ENCODE measurements around the gene LAMA2. TPM values are rescaled to one million over a fixed set of nuclear protein-coding genes. Genes with fewer than 3 reads are reported as not detected.

LAMA2 gene
- total RNA-seq, 2 experiments from 2014 or later: 2.0 to 3.0 TPM

DNA sequence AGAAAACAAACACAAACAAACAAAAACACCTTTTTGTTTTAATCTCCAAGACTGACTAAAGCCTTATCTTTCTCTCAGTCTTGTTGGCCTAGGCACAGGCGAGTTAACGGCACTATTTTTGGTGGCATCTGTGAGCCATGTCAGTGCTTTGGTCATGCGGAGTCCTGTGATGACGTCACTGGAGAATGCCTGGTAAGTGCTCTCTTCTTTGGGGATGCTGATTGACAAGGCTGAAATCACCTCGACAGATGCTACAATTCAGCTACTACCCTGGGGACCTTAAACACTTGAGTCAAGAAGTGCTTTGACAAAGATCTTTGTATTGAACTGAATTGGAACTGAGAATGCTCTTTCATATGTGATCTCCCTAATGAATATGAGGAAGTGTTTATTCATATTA is 384.1 kb downstream of the LAMA2 start:
- no peaks in the 10 kb centered on the region for H3K9me3 Mint-ChIP-seq
- H3K36me3 Mint-ChIP-seq: no peaks in the 10 kb centered on the region
- H3K4me3 Mint-ChIP-seq: no peak overlapping the region
- H3K4me1 Mint-ChIP-seq: no peaks in the 10 kb centered on the region
- no peak overlapping the region for H3K27ac Mint-ChIP-seq
- peaks cover 20% of the 10 kb centered on the region for H3K27me3 Mint-ChIP-seq
- no peak for DNase-seq

DNA sequence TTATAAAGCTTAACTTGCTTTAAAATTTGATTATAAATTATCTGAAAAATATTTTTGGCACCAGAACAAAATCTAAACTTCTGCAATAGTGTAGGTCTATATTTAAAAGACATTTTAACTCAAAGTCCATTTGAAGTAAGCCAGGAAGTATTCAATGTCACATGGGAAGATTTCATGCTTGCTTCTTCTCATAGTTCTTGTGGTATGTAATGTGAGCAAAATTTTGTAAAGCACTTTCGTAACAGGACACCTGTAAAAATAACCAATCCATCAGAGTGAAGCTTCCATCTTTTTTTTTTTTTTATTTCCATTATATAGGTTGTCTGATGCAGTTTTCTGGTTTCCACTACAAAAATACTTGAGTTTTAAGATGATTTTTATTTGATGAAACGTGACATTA is 386.1 kb downstream of the LAMA2 start:
- peaks cover 20% of the 10 kb centered on the region for H3K27me3 Mint-ChIP-seq
- no peaks in the 10 kb centered on the region for H3K4me1 Mint-ChIP-seq
- no peak for DNase-seq
- no peak overlapping the region for H3K27ac Mint-ChIP-seq
- no peak overlapping the region for H3K4me3 Mint-ChIP-seq
- no peaks in the 10 kb centered on the region for H3K9me3 Mint-ChIP-seq
- H3K36me3 Mint-ChIP-seq: no peaks in the 10 kb centered on the region

DNA sequence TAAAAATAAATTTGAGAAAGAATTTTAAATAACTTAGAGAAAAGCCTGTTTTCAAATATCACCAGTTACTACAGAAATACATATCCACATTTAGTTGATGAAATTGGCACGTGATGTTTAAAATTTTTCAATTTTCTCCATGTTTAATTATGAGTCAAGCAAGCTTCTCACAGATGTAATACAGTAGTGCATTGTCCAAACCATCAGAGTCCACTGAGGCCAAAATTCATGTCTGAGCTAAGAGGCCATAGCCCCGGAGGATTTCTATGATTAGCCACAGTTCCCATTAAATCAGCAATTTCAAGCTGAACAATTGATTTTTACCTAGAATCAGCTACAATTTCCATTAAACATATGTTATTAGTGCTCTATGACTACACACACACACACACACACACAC is 387.0 kb downstream of the LAMA2 start:
- DNase-seq: no peak
- Mint-ChIP-seq H3K27me3 (peaks cover 20% of the 10 kb centered on the region), H3K27ac (no peak overlapping the region), H3K9me3 (no peaks in the 10 kb centered on the region), H3K4me3 (no peak overlapping the region), H3K36me3 (no peaks in the 10 kb centered on the region), H3K4me1 (no peaks in the 10 kb centered on the region)

DNA sequence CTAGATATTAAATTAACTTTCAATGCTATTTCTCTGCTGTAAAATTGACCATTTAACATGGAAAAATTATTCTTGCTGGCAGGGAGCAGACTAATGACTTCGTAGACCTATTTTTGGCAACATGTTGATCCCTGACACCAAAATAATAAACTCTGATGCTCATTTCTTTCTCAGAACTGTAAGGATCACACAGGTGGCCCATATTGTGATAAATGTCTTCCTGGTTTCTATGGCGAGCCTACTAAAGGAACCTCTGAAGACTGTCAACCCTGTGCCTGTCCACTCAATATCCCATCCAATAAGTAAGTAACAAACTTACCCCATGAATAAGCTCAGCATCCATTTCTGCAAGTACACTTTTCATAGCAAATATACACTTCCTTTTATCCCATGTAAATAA is 387.5 kb downstream of the LAMA2 start:
- no peaks in the 10 kb centered on the region for H3K36me3 Mint-ChIP-seq
- no peak overlapping the region for H3K27ac Mint-ChIP-seq
- H3K9me3 Mint-ChIP-seq: no peaks in the 10 kb centered on the region
- DNase-seq: no peak
- no peak overlapping the region for H3K4me3 Mint-ChIP-seq
- peaks cover 20% of the 10 kb centered on the region for H3K27me3 Mint-ChIP-seq
- H3K4me1 Mint-ChIP-seq: no peaks in the 10 kb centered on the region

DNA sequence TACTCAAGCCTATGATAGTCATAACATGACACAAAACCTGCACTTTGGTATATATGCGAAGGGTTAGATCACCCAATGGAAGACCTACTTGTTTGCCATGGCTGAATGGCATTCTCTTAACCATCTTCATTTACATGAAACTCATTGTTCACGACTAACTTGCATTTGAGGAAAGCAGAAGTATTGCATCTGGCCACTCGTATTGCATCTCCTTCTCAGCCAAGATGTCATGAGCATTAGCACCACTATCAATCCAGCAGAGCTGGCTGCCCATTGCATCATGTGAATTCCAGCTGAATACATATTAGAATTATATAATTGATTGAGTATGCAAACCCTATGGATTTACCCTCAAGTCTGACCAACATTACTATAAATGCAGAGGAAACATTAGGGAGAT is 390.2 kb downstream of the LAMA2 start:
- no peaks in the 10 kb centered on the region for H3K36me3 Mint-ChIP-seq
- DNase-seq: no peak
- no peak overlapping the region for H3K4me3 Mint-ChIP-seq
- no peaks in the 10 kb centered on the region for H3K9me3 Mint-ChIP-seq
- H3K27me3 Mint-ChIP-seq: peaks cover 16% of the 10 kb centered on the region
- H3K27ac Mint-ChIP-seq: no peak overlapping the region
- no peaks in the 10 kb centered on the region for H3K4me1 Mint-ChIP-seq

DNA sequence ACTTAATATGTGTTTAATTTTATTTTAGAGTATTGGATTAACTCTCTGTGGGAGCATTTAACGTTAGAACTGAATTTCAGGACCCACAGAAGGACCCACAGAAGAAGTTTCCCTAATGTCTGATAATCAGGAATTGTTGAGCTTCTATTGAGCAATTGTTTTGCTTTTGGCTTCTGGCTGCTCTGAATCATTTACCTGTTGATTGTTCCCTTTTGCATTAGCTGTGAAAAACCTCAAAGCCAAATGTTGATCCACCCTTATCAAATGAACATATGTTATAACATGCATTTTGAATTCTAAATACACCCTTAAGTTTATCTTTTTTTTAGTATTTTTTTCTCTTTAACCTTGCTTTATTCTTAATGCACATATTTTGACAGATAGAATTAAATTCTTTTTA is 393.5 kb downstream of the LAMA2 start:
- Mint-ChIP-seq H3K4me1 (peaks cover 8% of the 10 kb centered on the region), H3K27me3 (peaks cover 11% of the 10 kb centered on the region), H3K27ac (no peak overlapping the region), H3K36me3 (no peaks in the 10 kb centered on the region), H3K9me3 (no peaks in the 10 kb centered on the region), H3K4me3 (no peak overlapping the region)
- no peak for DNase-seq

DNA sequence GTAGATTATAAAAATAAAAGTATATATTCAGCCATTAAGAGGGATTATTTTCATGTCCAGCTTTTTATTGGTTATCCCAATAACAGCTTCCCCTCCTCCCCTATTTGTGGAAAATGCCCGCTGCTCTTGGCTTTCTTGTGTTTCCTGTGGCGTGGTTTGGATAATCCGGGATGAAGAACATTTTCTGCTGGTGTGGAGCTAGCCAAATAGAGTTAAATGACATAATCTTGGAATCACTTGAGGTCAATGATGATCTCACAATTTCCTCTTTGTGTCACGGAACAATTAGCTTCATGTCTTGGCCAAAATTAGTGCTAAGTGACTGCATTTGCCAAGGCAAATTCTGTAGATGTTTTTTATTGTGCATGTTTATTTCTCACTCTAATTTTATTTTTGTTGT is 394.0 kb downstream of the LAMA2 start:
- peaks cover 8% of the 10 kb centered on the region for H3K27me3 Mint-ChIP-seq
- H3K4me1 Mint-ChIP-seq: peaks cover 8% of the 10 kb centered on the region
- H3K27ac Mint-ChIP-seq: no peak overlapping the region

DNA sequence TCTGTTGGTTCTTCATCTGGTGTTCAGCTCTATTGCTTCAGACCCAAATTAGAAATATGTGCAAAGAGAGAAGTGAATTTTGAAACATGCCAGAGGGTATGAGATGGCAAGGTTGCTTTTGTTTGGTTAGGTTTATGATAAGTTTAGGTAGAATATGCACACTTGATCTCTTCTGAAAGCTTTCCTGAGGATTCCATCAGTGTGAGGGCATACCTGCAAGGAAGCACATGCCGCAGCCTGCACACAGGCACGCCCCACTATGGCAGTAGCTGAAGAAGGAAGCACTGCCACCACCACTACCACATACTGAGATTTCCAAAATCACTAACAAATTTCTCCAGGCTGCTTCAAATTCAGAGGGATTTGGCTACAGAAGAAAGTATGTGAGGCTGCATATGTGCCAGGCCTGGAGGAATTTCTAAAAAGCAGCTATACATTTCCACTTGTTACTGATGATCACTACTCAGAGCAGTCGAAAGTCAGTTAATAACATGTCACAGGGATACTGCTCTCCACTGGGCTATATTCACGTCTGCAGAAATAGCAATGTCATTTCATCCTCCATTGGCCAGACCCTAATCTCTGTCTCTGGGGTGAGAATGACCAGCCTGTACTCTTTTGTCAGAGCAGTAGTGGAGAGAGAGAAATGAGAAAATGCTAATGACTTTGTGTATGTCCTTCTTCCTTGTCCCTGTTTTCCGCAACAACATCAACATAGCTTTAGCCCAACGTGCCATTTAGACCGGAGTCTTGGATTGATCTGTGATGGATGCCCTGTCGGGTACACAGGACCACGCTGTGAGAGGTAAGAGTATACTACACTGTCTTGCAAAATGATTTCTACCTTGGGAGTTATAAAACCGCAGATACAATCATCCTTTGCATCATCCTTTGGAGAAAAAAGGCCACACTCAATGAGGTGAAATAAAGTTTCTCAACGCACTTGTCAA is 396.7 kb downstream of the LAMA2 start:
- no peak for DNase-seq
- Mint-ChIP-seq H3K4me3 (no peak overlapping the region), H3K27me3 (peaks cover 8% of the 10 kb centered on the region), H3K36me3 (no peaks in the 10 kb centered on the region), H3K27ac (no peak overlapping the region), H3K4me1 (peaks cover 8% of the 10 kb centered on the region), H3K9me3 (no peaks in the 10 kb centered on the region)

More for the DNA sequence above, 394.0 kb downstream of the LAMA2 start:
- H3K9me3 Mint-ChIP-seq: no peaks in the 10 kb centered on the region
- DNase-seq: no peak
- H3K4me3 Mint-ChIP-seq: no peak overlapping the region
- no peaks in the 10 kb centered on the region for H3K36me3 Mint-ChIP-seq

DNA sequence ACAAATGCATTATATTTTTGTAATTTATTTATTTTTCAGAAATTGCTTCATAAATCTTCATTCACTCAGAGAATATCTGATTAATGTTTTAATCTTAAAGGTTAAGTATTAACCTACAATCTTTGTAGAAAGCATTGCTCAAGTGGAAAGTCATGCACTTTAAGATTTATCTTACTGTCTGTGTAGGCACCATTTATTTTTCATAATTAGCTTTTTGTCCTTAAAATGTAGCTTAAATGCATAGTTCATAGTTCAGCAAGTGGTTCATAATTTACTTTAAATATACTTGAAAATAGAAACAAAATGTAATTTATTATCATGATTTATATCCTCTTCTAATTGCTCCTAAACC is 397.3 kb downstream of the LAMA2 start:
- H3K4me1 Mint-ChIP-seq: peaks cover 8% of the 10 kb centered on the region
- DNase-seq: no peak
- no peak overlapping the region for H3K27ac Mint-ChIP-seq
- no peaks in the 10 kb centered on the region for H3K36me3 Mint-ChIP-seq
- H3K27me3 Mint-ChIP-seq: peaks cover 6% of the 10 kb centered on the region
- H3K9me3 Mint-ChIP-seq: no peaks in the 10 kb centered on the region
- H3K4me3 Mint-ChIP-seq: no peak overlapping the region

DNA sequence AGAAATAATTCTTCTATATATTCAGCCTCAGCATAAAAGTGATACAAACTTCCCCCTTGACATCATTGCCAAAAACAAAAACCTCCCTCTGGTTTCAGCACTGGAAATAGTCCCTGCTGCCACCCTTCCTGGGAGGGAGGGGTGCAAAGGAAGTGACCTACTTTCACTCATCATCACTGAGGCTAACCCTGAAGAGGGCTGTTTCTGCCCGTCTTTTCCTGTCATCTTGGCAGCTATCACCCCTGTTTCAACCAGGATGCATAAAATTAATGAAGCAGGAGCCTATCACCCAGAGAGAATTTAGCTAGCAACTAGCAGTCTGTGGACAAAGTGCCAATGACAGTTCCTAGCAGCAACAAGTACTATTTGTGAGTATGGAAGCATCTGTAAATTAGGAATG is 397.8 kb downstream of the LAMA2 start:
- Mint-ChIP-seq H3K4me1 (peaks cover 8% of the 10 kb centered on the region), H3K9me3 (no peaks in the 10 kb centered on the region), H3K27ac (peak overlapping the region; percentile 43), H3K27me3 (peaks cover 5% of the 10 kb centered on the region), H3K36me3 (no peaks in the 10 kb centered on the region), H3K4me3 (no peak overlapping the region)
- peak; percentile 27 for DNase-seq

DNA sequence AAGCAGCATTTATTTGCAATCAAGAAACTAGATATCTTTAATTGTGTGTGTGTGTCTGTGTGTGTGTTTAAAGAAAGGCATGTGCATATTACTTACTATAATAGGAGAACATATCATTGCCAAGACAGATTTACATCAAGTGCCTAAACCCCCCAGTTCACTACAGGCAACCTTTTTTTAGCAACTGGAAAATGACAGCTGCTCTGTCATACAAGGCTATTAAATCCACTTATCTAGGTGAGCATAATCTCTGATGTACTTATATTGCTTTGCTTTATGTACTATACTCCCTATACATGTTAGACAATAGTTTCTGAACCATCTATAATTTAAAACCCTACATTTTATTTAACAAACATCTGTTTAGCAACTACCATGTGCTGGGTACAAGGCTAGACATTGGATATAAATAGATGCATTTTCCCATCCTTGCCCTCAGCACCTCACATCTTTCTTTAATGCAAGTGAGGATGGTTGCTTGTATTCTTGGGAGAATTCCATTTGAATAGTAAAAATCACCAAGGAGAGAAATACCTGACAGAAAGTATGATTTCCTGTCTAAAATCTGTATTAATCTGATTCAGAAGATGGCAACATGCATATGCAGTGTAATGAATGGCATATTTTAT is 398.3 kb downstream of the LAMA2 start:
- Mint-ChIP-seq H3K4me1 (peaks cover 8% of the 10 kb centered on the region), H3K9me3 (no peaks in the 10 kb centered on the region), H3K36me3 (no peaks in the 10 kb centered on the region), H3K4me3 (no peak overlapping the region), H3K27ac (no peak overlapping the region), H3K27me3 (peaks cover 5% of the 10 kb centered on the region)
- no peak for DNase-seq

DNA sequence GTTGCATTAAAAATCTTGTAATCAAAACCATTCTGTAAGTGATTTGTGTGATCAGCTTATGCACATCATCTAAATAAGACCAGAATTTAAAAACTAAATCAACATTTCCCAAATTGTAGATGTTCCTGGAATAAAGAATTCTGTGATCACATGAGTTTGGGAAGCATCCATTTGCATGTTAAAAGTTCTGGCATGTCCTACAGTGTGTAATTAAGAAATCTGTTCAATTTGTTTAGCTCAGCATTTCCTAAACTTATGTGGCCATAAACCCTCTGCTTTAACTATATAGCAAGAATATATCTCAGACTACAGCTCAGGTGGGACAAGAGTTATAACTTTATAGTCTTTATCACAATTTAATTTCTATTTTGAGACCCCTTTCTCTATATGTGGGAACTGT is 399.1 kb downstream of the LAMA2 start:
- Mint-ChIP-seq H3K4me1 (peaks cover 8% of the 10 kb centered on the region), H3K36me3 (no peaks in the 10 kb centered on the region), H3K4me3 (no peak overlapping the region), H3K9me3 (no peaks in the 10 kb centered on the region), H3K27me3 (peaks cover 4% of the 10 kb centered on the region), H3K27ac (no peak overlapping the region)
- no peak for DNase-seq

DNA sequence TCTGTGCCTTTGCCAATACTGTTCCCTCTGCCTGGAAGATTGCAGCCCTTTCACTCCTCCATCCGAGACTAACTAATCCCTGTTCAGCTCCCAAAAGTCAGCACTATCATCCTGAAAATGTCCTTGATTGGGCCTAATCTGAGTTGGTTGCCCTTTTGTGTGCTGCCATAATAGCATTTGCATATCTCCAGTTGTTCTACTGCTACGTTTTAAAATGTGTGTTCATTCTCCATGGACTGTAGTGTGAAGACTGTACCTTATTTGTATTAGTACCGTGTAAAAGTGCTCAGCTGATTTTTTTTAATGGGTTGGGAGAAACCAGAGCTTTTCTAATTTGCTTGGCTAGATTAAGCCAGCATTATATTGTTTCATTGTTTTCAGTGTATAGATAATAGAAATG is 401.3 kb downstream of the LAMA2 start:
- no peak overlapping the region for H3K27ac Mint-ChIP-seq

DNA sequence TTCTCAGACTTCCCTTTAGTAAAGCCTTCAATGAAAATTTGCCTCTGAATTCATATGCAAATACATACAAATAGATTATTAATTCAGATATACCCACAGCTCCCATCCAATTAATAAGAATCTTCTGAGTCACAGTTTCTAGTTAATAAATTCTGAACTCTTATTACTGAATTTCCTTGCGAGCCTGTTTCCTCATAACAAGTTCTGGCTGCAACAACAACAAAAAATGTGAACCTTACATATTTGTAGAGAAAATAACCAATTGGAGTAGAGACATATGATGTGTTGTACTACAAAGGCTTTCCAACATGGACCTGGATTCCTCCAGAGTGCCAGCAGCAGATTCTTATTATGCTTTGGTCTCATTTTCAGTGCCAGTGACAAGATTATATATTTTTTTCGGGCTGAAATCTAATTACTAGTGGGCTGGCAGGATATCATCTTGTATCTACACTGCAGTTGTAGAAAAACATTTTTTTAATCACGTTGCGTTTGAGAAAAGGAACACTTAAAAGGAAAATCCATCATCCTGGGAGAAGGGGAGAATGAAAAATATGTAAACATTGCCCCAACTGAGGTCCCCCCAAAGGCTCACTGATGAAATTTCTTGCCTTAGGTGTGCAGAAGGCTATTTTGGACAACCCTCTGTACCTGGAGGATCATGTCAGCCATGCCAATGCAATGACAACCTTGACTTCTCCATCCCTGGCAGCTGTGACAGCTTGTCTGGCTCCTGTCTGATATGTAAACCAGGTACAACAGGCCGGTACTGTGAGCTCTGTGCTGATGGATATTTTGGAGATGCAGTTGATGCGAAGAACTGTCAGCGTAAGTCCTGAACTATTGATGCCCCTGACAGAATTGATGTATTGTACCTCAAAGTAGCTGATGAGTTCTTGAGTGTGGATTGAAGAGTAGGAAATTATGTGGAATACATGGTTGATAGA is 404.6 kb downstream of the LAMA2 start:
- no peaks in the 10 kb centered on the region for H3K9me3 Mint-ChIP-seq
- no peaks in the 10 kb centered on the region for H3K4me1 Mint-ChIP-seq
- no peaks in the 10 kb centered on the region for H3K36me3 Mint-ChIP-seq
- H3K4me3 Mint-ChIP-seq: no peak overlapping the region
- H3K27ac Mint-ChIP-seq: no peak overlapping the region
- no peak for DNase-seq
- H3K27me3 Mint-ChIP-seq: peaks cover 15% of the 10 kb centered on the region

More for the DNA sequence above, 401.3 kb downstream of the LAMA2 start:
- Mint-ChIP-seq H3K27me3 (peaks cover 15% of the 10 kb centered on the region), H3K4me3 (no peak overlapping the region), H3K9me3 (no peaks in the 10 kb centered on the region), H3K36me3 (no peaks in the 10 kb centered on the region), H3K4me1 (peaks cover 8% of the 10 kb centered on the region)
- no peak for DNase-seq

DNA sequence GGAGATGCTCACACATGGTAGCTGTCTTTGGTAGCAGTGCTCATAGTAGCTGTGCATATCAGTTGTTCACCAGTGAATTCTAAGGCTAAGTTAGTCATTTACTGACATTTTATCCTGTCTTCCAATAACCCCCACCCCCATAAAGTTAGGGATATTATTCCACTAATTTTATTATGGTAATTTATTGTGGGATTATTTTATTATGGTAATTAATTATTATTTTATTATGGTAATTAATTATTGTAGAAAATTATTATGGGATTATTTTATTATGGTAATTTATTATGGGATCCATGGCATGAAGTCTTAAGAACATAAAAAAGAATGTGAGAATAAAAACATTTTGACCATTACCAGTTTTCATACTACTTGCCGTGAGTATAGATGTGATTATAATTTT is 406.5 kb downstream of the LAMA2 start:
- H3K36me3 Mint-ChIP-seq: no peaks in the 10 kb centered on the region
- no peak overlapping the region for H3K27ac Mint-ChIP-seq
- peaks cover 16% of the 10 kb centered on the region for H3K27me3 Mint-ChIP-seq
- no peaks in the 10 kb centered on the region for H3K9me3 Mint-ChIP-seq
- no peaks in the 10 kb centered on the region for H3K4me1 Mint-ChIP-seq
- no peak overlapping the region for H3K4me3 Mint-ChIP-seq
- DNase-seq: no peak
